ELR (cell line): Measurements from ENCODE around the gene ALDH8A1.
"Not testable (repeated sequence)": the region's sequence is repeated elsewhere in the genome, so short reads cannot be mapped to it uniquely, and the experiment has no call there.

Experiments used
- DNase-seq: peaks from one replicate; pipeline ENCODE4 v3.0.0-alpha.2; 2015; ENCODE audit warnings: low read depth

The ALDH8A1 gene

GRCh38 chr6:134910593-134910935 is 39.3 kb downstream of the ALDH8A1 start:
- no peak for DNase-seq

- DNase-seq, result no peak
Measured at GRCh38 chr6:134909701-134910592, 40.0 kb downstream of the ALDH8A1 start.

- peak; percentile 96 for DNase-seq
Measured at GRCh38 chr6:134908906-134909516, 40.9 kb downstream of the ALDH8A1 start.

- DNase-seq, result not testable (repeated sequence)
Measured at GRCh38 chr6:134904731-134905130, 45.2 kb downstream of the ALDH8A1 start.

GRCh38 chr6:134903448-134903847 is 46.5 kb downstream of the ALDH8A1 start:
- no peak for DNase-seq

- DNase-seq, result no peak
Measured at GRCh38 chr6:134902936-134903335, 47.0 kb downstream of the ALDH8A1 start.

- no peak for DNase-seq
Measured at GRCh38 chr6:134902074-134902861, 47.6 kb downstream of the ALDH8A1 start.

GRCh38 chr6:134898575-134898974 is 51.3 kb downstream of the ALDH8A1 start:
- no peak for DNase-seq

- DNase-seq, result not testable (repeated sequence)
Measured at GRCh38 chr6:134898166-134898565, 51.7 kb downstream of the ALDH8A1 start.

GRCh38 chr6:134896910-134897309 is 53.0 kb downstream of the ALDH8A1 start:
- no peak for DNase-seq

GRCh38 chr6:134894800-134895199 is 55.1 kb downstream of the ALDH8A1 start:
- no peak for DNase-seq

- DNase-seq, result no peak
Measured at GRCh38 chr6:134892362-134892761, 57.5 kb downstream of the ALDH8A1 start.

- DNase-seq, result no peak
Measured at GRCh38 chr6:134891633-134892032, 58.3 kb downstream of the ALDH8A1 start.

GRCh38 chr6:134888316-134888715 is 61.6 kb downstream of the ALDH8A1 start:
- DNase-seq, result no peak

GRCh38 chr6:134884752-134885151 is 65.1 kb downstream of the ALDH8A1 start:
- DNase-seq, result no peak

GRCh38 chr6:134883314-134883713 is 66.6 kb downstream of the ALDH8A1 start:
- DNase-seq, result no peak

GRCh38 chr6:134882426-134883038 is 67.4 kb downstream of the ALDH8A1 start:
- peak; percentile 59 for DNase-seq

- peak; percentile 26 for DNase-seq
Measured at GRCh38 chr6:134880487-134881190, 69.3 kb downstream of the ALDH8A1 start.

- no peak for DNase-seq
Measured at GRCh38 chr6:134878136-134878535, 71.8 kb downstream of the ALDH8A1 start.

GRCh38 chr6:134875367-134875766 is 74.5 kb downstream of the ALDH8A1 start:
- DNase-seq, result no peak

- no peak for DNase-seq
Measured at GRCh38 chr6:134873500-134874388, 76.2 kb downstream of the ALDH8A1 start.
